Testis (tissue), 3 donors: ENCODE results near the gene GTF2A1. TPM values are rescaled to one million over a fixed set of nuclear protein-coding genes. Genes with fewer than 3 reads are reported as not detected.

Experiments used
- DNase-seq: peaks from one replicate; pipeline ENCODE4 v3.0.0-alpha.2; 2019
- H3K27ac ChIP-seq, 2 donors: fragments of 200-600 bp; sonication (generic); one replicate each; pipeline ENCODE4 v1.5.1; 2019
- H3K27me3 ChIP-seq: fragments of 200-600 bp; sonication (generic); one replicate; pipeline ENCODE4 v1.5.1; 2019
- H3K36me3 ChIP-seq: fragments of 200-600 bp; sonication (generic); one replicate; pipeline ENCODE4 v1.5.1; 2017; ENCODE audit warnings: low read depth; ENCODE audit errors: missing control alignments
- H3K4me1 ChIP-seq: fragments of 200-600 bp; sonication (generic); one replicate; pipeline ENCODE4 v1.5.1; 2019
- H3K4me3 ChIP-seq, 2 donors: fragments of 200-600 bp; sonication (generic); one replicate each; pipeline ENCODE4 v1.5.1; 2017 to 2019
- H3K9me3 ChIP-seq: fragments of 200-600 bp; sonication (generic); one replicate; pipeline ENCODE4 v1.5.1; 2017
- POLR2A ChIP-seq: fragments of 450-650 bp; IDR thresholded peaks from one replicate; pipeline ENCODE4 v1.6.1; 2017; ENCODE audit warnings: antibody characterized with exemption, mild to moderate bottlenecking, moderate library complexity
- WGBS, 2 donors: methylation state at CpG; one replicate each; pipeline ENCODE4 v1.1.5; 2018; 5-methylcytosine and 5-hydroxymethylcytosine counted together
- intact Hi-C: fragments of 100-400 bp; cut with DNase I; formaldehyde crosslinking; loops from one replicate; pipeline ENCODE4 v1.15.1; 2023; ENCODE audit warnings: low total_unique reads
- polyA plus RNA-seq: library from polyadenylated mRNA; stranded (reverse); fragments of 350-450 nt; fragmentation: Illumina TruSeq; extraction: RNeasy Lipid Tissue Mini Kit (QIAGEN cat#74804); gene quantifications from one replicate; pipeline ENCODE4 v1.2.3, GENCODE V29; 2014; ENCODE audit warnings: low read depth, low replicate concordance; ENCODE audit not compliant: insufficient read depth
- total RNA-seq, 2 donors: library from RNA; depleted of rRNA; stranded (reverse); fragments of >200 nt; gene quantifications; one replicate each; pipeline ENCODE4 v1.2.3, GENCODE V29; 2016
- TF ChIP-seq, protein P1 (sequence below), 3 experiments: fragments of 450-650 bp in 2 of 3; fragments of 200-600 bp in 1 of 3; sonication (generic) in 1 of 3; IDR thresholded peaks; one replicate each; pipeline ENCODE4 v1.5.1; 2016 to 2019; ENCODE audit warnings: antibody characterized with exemption in 3 of 3, mild to moderate bottlenecking in 2 of 3, moderate library complexity in 1 of 3

GTF2A1 gene
- total and polyA plus RNA-seq, 3 donors from 2014 or later, result 50.2 to 66.0 (median 52.9) TPM

DNA sequence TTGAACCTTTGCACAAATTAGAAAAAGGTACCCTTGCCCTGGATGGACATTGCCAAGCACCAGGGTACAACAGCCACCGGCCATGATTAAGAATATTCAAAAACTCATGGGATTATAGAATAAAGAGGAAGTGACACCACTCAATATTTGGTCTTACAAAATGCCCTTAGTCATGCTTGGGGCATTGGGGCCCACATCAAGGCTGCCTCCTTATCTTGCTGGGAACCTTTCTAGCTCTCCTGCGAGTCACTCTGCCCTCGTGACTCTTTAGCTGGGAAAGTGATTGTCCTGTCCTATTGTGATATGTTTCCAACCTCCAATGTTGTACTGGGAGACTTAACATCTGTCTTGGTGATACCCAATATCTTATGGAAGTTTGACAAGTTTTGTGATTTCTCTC, 57.8 kb downstream of the GTF2A1 start:
- intact Hi-C loops, result no loop called here
- DNase-seq, result no peak
- Histone ChIP-seq H3K27ac (no peak overlapping the region), H3K4me1 (no peaks in the 10 kb centered on the region), H3K4me3 (no peak overlapping the region), H3K27me3 (no peaks in the 10 kb centered on the region), H3K36me3 (no peaks in the 10 kb centered on the region), H3K9me3 (no peaks in the 10 kb centered on the region)
- 79 to 92% methylated on average over 3 of the region's 3 CpGs for WGBS, 2 donors
- TF ChIP-seq, protein P1, sequence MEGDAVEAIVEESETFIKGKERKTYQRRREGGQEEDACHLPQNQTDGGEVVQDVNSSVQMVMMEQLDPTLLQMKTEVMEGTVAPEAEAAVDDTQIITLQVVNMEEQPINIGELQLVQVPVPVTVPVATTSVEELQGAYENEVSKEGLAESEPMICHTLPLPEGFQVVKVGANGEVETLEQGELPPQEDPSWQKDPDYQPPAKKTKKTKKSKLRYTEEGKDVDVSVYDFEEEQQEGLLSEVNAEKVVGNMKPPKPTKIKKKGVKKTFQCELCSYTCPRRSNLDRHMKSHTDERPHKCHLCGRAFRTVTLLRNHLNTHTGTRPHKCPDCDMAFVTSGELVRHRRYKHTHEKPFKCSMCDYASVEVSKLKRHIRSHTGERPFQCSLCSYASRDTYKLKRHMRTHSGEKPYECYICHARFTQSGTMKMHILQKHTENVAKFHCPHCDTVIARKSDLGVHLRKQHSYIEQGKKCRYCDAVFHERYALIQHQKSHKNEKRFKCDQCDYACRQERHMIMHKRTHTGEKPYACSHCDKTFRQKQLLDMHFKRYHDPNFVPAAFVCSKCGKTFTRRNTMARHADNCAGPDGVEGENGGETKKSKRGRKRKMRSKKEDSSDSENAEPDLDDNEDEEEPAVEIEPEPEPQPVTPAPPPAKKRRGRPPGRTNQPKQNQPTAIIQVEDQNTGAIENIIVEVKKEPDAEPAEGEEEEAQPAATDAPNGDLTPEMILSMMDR (IDR thresholded peaks at IDR 0.05), result no peak
- no peak for TF ChIP-seq POLR2A

- TF ChIP-seq, protein P1 (IDR thresholded peaks at IDR 0.05), result no peak
- no peak for TF ChIP-seq POLR2A
- Histone ChIP-seq H3K36me3 (no peaks in the 10 kb centered on the region), H3K27ac (no peak overlapping the region), H3K27me3 (no peaks in the 10 kb centered on the region), H3K9me3 (no peaks in the 10 kb centered on the region), H3K4me1 (no peaks in the 10 kb centered on the region), H3K4me3 (no peak overlapping the region)
- no peak for DNase-seq
- intact Hi-C loops, result no loop called here
- 41 to 64% methylated on average over 1 of the region's 1 CpG for WGBS, 2 donors
Measured at GRCh38 chr14:81161749-81162148, 59.0 kb downstream of the GTF2A1 start.

GRCh38 chr14:81161088-81161487, 59.7 kb downstream of the GTF2A1 start:
- H3K9me3 ChIP-seq, result no peaks in the 10 kb centered on the region
- no peaks in the 10 kb centered on the region for H3K27me3 ChIP-seq
- H3K4me1 ChIP-seq, result no peaks in the 10 kb centered on the region
- no peak for TF ChIP-seq POLR2A
- TF ChIP-seq, protein P1 (IDR thresholded peaks at IDR 0.05), result no peak
- intact Hi-C loops, result no loop called here
- no peak overlapping the region for H3K27ac ChIP-seq
- H3K4me3 ChIP-seq, result no peak overlapping the region
- no peak for DNase-seq
- no peaks in the 10 kb centered on the region for H3K36me3 ChIP-seq
- 85 to 86% methylated on average over 7 of the region's 7 CpGs for WGBS, 2 donors

- TF ChIP-seq, protein P1 (IDR thresholded peaks at IDR 0.05), result no peak
- no peak for TF ChIP-seq POLR2A
- no peaks in the 10 kb centered on the region for H3K9me3 ChIP-seq
- WGBS, 2 donors, result 86 to 94% methylated on average over 1 of the region's 1 CpG
- no peaks in the 10 kb centered on the region for H3K27me3 ChIP-seq
- DNase-seq, result no peak
- H3K4me1 ChIP-seq, result no peaks in the 10 kb centered on the region
- intact Hi-C loops, result no loop called here
- H3K27ac ChIP-seq, result no peak overlapping the region
- H3K36me3 ChIP-seq, result no peaks in the 10 kb centered on the region
- no peak overlapping the region for H3K4me3 ChIP-seq
Measured at GRCh38 chr14:81157431-81157830, 63.3 kb downstream of the GTF2A1 start.

- no peak overlapping the region for H3K4me3 ChIP-seq
- no peaks in the 10 kb centered on the region for H3K36me3 ChIP-seq
- H3K9me3 ChIP-seq, result no peaks in the 10 kb centered on the region
- no peak overlapping the region for H3K27ac ChIP-seq
- no peaks in the 10 kb centered on the region for H3K27me3 ChIP-seq
- no peaks in the 10 kb centered on the region for H3K4me1 ChIP-seq
- DNase-seq, result no peak
- TF ChIP-seq, protein P1 (IDR thresholded peaks at IDR 0.05), result no peak
- TF ChIP-seq POLR2A, result no peak
- WGBS, 2 donors, result 86 to 91% methylated on average over 1 of the region's 1 CpG
- intact Hi-C loops, result no loop called here
Measured at GRCh38 chr14:81153187-81153586, 67.6 kb downstream of the GTF2A1 start.
